PC-3 (cell line): ENCODE measurements around the gene CNBD2. TPM values are rescaled to one million over a fixed set of nuclear protein-coding genes. Genes with fewer than 3 reads are reported as not detected.
"Not testable (repeated sequence)": the region's sequence is repeated elsewhere in the genome, so short reads cannot be mapped to it uniquely, and the experiment has no call there.

Source experiments
- ATAC-seq: fragments of 200-7000 bp; cut with Tn5 transposase; 2 replicates; pipeline ENCODE4 v1.9.1; 2020; ENCODE audit warnings: mild to moderate bottlenecking, moderate library complexity
- BruUV-seq: library from RNA; stranded (reverse); fragments of 400-500 nt; replicated peaks from 2 replicates; lab custom pipeline; 2021; lab: Mats Ljungman, UMichigan
- CTCF ChIA-PET: fragments of 300-600 bp; sonication (Branson Sonifier 250); formaldehyde crosslinking; loops from one replicate; lab custom pipeline; 2022; ENCODE audit warnings: antibody characterized with exemption; lab: Charles Lee
- POLR2A ChIA-PET: fragments of 300-600 bp; sonication (Branson Sonifier 250); formaldehyde crosslinking; loops from one replicate; lab custom pipeline; 2022; ENCODE audit warnings: antibody characterized with exemption; ENCODE audit not compliant: unreplicated experiment; lab: Charles Lee
- DNase-seq: peaks from one replicate; pipeline ENCODE4 v3.0.0-alpha.2; 2015
- H2AFZ ChIP-seq: fragments of 300-600 bp; sonication (generic); 2 replicates; pipeline ENCODE4 v1.6.0; 2016; ENCODE audit warnings: antibody characterized with exemption, low read length
- H3F3A ChIP-seq: fragments of 300-600 bp; sonication (generic); one replicate; pipeline ENCODE4 v1.6.0; 2017; ENCODE audit warnings: antibody characterized with exemption, low read length, control low read depth, mild to moderate bottlenecking; ENCODE audit not compliant: unreplicated experiment
- H3K27ac ChIP-seq: fragments of 300-600 bp; sonication (generic); 2 replicates; pipeline ENCODE4 v1.5.1; 2016; ENCODE audit warnings: mild to moderate bottlenecking, low read length
- H3K27me3 ChIP-seq: fragments of 300-600 bp; sonication (generic); 2 replicates; pipeline ENCODE4 v1.6.1; 2016; ENCODE audit warnings: low read length, mixed read lengths
- H3K36me3 ChIP-seq: fragments of 300-600 bp; sonication (generic); 2 replicates; pipeline ENCODE4 v1.6.1; 2016; ENCODE audit warnings: low read depth, mixed run types, low read length, mixed read lengths
- H3K4me1 ChIP-seq: fragments of 300-600 bp; sonication (generic); 2 replicates; pipeline ENCODE4 v1.5.1; 2016; ENCODE audit warnings: low read length; ENCODE audit not compliant: insufficient read depth
- H3K4me2 ChIP-seq: fragments of 300-600 bp; sonication (generic); 2 replicates; pipeline ENCODE4 v1.6.0; 2016; ENCODE audit warnings: low read length
- H3K4me3 ChIP-seq: fragments of 300-600 bp; sonication (generic); 2 replicates; pipeline ENCODE4 v1.5.1; 2016; ENCODE audit warnings: mild to moderate bottlenecking, low read length, mixed read lengths
- H3K79me2 ChIP-seq: fragments of 300-600 bp; sonication (generic); 2 replicates; pipeline ENCODE4 v1.6.1; 2017; ENCODE audit warnings: low read length, mixed read lengths
- H3K9ac ChIP-seq: fragments of 300-600 bp; sonication (generic); 2 replicates; pipeline ENCODE4 v1.6.0; 2016; ENCODE audit warnings: mild to moderate bottlenecking, low read length
- H3K9me2 ChIP-seq: fragments of 300-600 bp; sonication (generic); replicated peaks from 2 replicates; pipeline ENCODE4 v1.6.1; 2016; ENCODE audit warnings: mixed run types, low read length, mixed read lengths
- H3K9me3 ChIP-seq: fragments of 300-600 bp; sonication (generic); 2 replicates; pipeline ENCODE4 v1.6.1; 2016; ENCODE audit warnings: low read length, mixed read lengths
- H4K20me1 ChIP-seq: fragments of 300-600 bp; sonication (generic); 2 replicates; pipeline ENCODE4 v1.6.1; 2016; ENCODE audit warnings: low read length, mixed read lengths
- EZH2 ChIP-seq: fragments of 300-600 bp; sonication (generic); IDR thresholded peaks from one replicate; pipeline ENCODE4 v1.6.1; 2017; ENCODE audit warnings: antibody characterized with exemption, mild to moderate bottlenecking, low read length; ENCODE audit not compliant: unreplicated experiment
- EZH2phosphoT487 ChIP-seq: fragments of 300-600 bp; sonication (generic); IDR thresholded peaks from 2 replicates; pipeline ENCODE4 v1.6.1; 2018; ENCODE audit warnings: mild to moderate bottlenecking, antibody characterized with exemption, low read length, borderline replicate concordance
- intact Hi-C: fragments of 100-400 bp; cut with micrococcal nuclease; formaldehyde crosslinking; loops from 2 replicates; pipeline ENCODE4 v1.9.0; 2023
- total RNA-seq: library from RNA; depleted of rRNA; stranded (reverse); fragments of >200 nt; gene quantifications from 2 replicates; pipeline ENCODE4 v1.2.3, GENCODE V29; 2014
- TF ChIP-seq, protein P1 (sequence below): fragments of 300-600 bp; sonication (generic); conservative IDR thresholded peaks from 2 replicates; pipeline ENCODE4 v1.5.1; 2017; ENCODE audit warnings: antibody characterized with exemption, low read depth, mild to moderate bottlenecking, low read length

CNBD2 gene
- total RNA-seq, 1 experiment from 2014 or later = 6.6 TPM

DNA sequence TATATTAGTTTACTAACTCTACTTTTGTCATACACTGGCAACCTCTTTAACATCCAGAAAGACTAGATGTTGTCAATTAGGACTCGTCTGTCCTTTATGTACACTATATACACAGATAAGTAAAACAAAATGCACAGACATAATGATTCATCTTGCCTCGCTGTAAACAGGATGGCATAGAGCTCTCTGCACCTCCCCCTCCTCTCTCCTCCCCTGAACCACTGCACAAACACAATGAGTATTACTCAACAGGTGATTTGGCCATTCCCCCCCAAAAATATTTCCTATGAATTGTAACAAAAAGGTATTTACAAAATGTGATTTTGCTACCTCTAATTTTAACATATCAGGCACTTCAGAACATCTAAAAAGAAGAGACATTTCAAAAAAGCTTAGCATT lies 81.0 kb downstream of the CNBD2 start:
- H2AFZ ChIP-seq, H3K27ac ChIP-seq, H3K9me3 ChIP-seq, BruUV-seq, ATAC-seq, H3F3A ChIP-seq, H3K27me3 ChIP-seq, H3K9me2 ChIP-seq, CTCF ChIA-PET: not testable (repeated sequence)
- H3K4me1 ChIP-seq = peaks cover 15% of the 10 kb centered on the region
- peak; percentile 40 for DNase-seq
- POLR2A ChIA-PET = interaction anchor here (0.6 kb wide), 1 partner anchor 37 kb away, joined by 10 read pairs; no protein-coding TSS in a partner anchor
- peak overlapping the region; percentile 93 for H3K4me3 ChIP-seq
- H3K79me2 ChIP-seq = peaks cover 69% of the 10 kb centered on the region
- peaks cover 48% of the 10 kb centered on the region for H4K20me1 ChIP-seq
- intact Hi-C loops = loop anchor here (1.0 kb wide), 1 partner anchor 89 kb away; no protein-coding TSS in a partner anchor
- H3K36me3 ChIP-seq = peaks cover 13% of the 10 kb centered on the region
- H3K9ac ChIP-seq = peak overlapping the region; percentile 100; the same call in 1 of the 2 replicates
- H3K4me2 ChIP-seq = peak overlapping the region; percentile 93

GRCh38 chr20:36050436-36051317 lies 82.3 kb downstream of the CNBD2 start:
- H3F3A ChIP-seq = no peaks in the 10 kb centered on the region
- H3K27me3 ChIP-seq = no peaks in the 10 kb centered on the region
- H3K9me3 ChIP-seq = no peaks in the 10 kb centered on the region
- H3K4me1 ChIP-seq = peaks cover 15% of the 10 kb centered on the region
- CTCF ChIA-PET = no interaction called here
- peak overlapping the region; percentile 93 for H3K4me2 ChIP-seq
- H3K9ac ChIP-seq = peak overlapping the region; percentile 100
- H3K9me2 ChIP-seq = no peaks in the 10 kb centered on the region
- peak overlapping the region; percentile 98 for H2AFZ ChIP-seq
- peaks cover 57% of the 10 kb centered on the region for H3K79me2 ChIP-seq
- H3K27ac ChIP-seq = peak overlapping the region; percentile 92
- ATAC-seq (peak; percentile 95), DNase-seq (peak; percentile 87)
- TF ChIP-seq EZH2 = no peak
- peak overlapping the region; percentile 93 for H3K4me3 ChIP-seq
- intact Hi-C loops = loop anchor here (2.0 kb wide), 1 partner anchor 42 kb away; no protein-coding TSS in a partner anchor
- peaks cover 10% of the 10 kb centered on the region for H3K36me3 ChIP-seq
- POLR2A ChIA-PET = no interaction called here
- TSS peak; percentile 76 for BruUV-seq
- H4K20me1 ChIP-seq = peaks cover 35% of the 10 kb centered on the region

DNA sequence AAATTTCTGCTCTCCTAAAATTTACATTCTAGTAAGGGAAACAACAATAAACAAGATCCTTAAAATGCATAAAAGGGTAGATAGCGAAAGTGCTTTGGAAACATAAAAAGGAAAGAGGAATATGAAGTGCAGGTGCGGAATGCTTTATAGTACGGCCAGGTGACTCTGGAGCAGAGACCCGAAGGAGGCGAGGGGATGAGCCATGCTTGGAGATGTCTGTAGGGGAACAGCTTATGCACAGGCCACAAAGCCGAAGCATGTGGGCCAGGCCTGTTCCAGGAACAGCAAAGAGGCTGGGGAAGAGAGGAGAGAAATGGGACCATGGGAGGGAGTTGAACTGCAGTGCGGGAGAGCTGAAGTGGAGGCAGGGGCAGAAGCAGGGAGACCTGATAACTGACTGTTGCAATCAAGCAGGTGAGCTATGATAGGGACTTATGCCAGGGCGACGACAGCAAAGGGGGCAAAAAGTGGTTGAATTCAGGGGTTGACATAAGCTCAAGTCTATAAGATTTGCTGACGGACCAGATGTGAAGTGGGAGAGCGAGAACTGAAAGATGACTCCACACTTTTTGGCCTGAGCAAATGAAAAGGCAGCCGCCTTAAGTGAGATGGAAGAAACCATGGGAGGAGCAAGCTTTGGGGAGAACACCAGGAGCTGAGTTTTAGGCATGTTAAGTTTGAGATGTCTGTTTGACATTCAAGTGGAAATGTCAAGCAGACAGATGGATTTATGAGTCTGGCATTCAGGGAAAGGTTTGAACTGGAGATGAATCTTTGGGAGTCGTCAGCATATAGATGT lies 83.1 kb downstream of the CNBD2 start:
- Histone ChIP-seq H3K27ac (peak overlapping the region; percentile 23; the same call in 1 of the 2 replicates), H3K27me3 (no peaks in the 10 kb centered on the region), H2AFZ (peak overlapping the region; percentile 98), H3K79me2 (peaks cover 48% of the 10 kb centered on the region), H3F3A (no peaks in the 10 kb centered on the region), H3K36me3 (peaks cover 9% of the 10 kb centered on the region), H3K4me2 (peak overlapping the region; percentile 93), H3K9ac (peak overlapping the region; percentile 100), H3K9me2 (no peaks in the 10 kb centered on the region), H3K4me3 (peak overlapping the region; percentile 93), H3K9me3 (no peaks in the 10 kb centered on the region), H4K20me1 (peaks cover 27% of the 10 kb centered on the region), H3K4me1 (peaks cover 15% of the 10 kb centered on the region)
- no TSS peak for BruUV-seq
- intact Hi-C loops = loop anchor here (2.0 kb wide), 1 partner anchor 41 kb away; no protein-coding TSS in a partner anchor
- no peak for ATAC-seq
- CTCF ChIA-PET = no interaction called here
- TF ChIP-seq, protein P1, sequence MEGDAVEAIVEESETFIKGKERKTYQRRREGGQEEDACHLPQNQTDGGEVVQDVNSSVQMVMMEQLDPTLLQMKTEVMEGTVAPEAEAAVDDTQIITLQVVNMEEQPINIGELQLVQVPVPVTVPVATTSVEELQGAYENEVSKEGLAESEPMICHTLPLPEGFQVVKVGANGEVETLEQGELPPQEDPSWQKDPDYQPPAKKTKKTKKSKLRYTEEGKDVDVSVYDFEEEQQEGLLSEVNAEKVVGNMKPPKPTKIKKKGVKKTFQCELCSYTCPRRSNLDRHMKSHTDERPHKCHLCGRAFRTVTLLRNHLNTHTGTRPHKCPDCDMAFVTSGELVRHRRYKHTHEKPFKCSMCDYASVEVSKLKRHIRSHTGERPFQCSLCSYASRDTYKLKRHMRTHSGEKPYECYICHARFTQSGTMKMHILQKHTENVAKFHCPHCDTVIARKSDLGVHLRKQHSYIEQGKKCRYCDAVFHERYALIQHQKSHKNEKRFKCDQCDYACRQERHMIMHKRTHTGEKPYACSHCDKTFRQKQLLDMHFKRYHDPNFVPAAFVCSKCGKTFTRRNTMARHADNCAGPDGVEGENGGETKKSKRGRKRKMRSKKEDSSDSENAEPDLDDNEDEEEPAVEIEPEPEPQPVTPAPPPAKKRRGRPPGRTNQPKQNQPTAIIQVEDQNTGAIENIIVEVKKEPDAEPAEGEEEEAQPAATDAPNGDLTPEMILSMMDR = no peak
- TF ChIP-seq EZH2 (no peak), EZH2phosphoT487 (no peak)
- POLR2A ChIA-PET = no interaction called here
- no peak for DNase-seq
